PC-3 (cell line): ENCODE measurements around the gene GMDS. TPM values are rescaled to one million over a fixed set of nuclear protein-coding genes. Genes with fewer than 3 reads are reported as not detected.

Experiments
- ATAC-seq: fragments of 200-7000 bp; cut with Tn5 transposase; 2 replicates; pipeline ENCODE4 v1.9.1; 2020; ENCODE audit warnings: mild to moderate bottlenecking, moderate library complexity
- BruUV-seq: library from RNA; stranded (reverse); fragments of 400-500 nt; replicated peaks from 2 replicates; lab custom pipeline; 2021; lab: Mats Ljungman, UMichigan
- CTCF ChIA-PET: fragments of 300-600 bp; sonication (Branson Sonifier 250); formaldehyde crosslinking; loops from one replicate; lab custom pipeline; 2022; ENCODE audit warnings: antibody characterized with exemption; lab: Charles Lee
- POLR2A ChIA-PET: fragments of 300-600 bp; sonication (Branson Sonifier 250); formaldehyde crosslinking; loops from one replicate; lab custom pipeline; 2022; ENCODE audit warnings: antibody characterized with exemption; ENCODE audit not compliant: unreplicated experiment; lab: Charles Lee
- DNase-seq: peaks from one replicate; pipeline ENCODE4 v3.0.0-alpha.2; 2015
- H2AFZ ChIP-seq: fragments of 300-600 bp; sonication (generic); 2 replicates; pipeline ENCODE4 v1.6.0; 2016; ENCODE audit warnings: antibody characterized with exemption, low read length
- H3F3A ChIP-seq: fragments of 300-600 bp; sonication (generic); one replicate; pipeline ENCODE4 v1.6.0; 2017; ENCODE audit warnings: antibody characterized with exemption, low read length, control low read depth, mild to moderate bottlenecking; ENCODE audit not compliant: unreplicated experiment
- H3K27ac ChIP-seq: fragments of 300-600 bp; sonication (generic); 2 replicates; pipeline ENCODE4 v1.5.1; 2016; ENCODE audit warnings: mild to moderate bottlenecking, low read length
- H3K27me3 ChIP-seq: fragments of 300-600 bp; sonication (generic); 2 replicates; pipeline ENCODE4 v1.6.1; 2016; ENCODE audit warnings: low read length, mixed read lengths
- H3K36me3 ChIP-seq: fragments of 300-600 bp; sonication (generic); 2 replicates; pipeline ENCODE4 v1.6.1; 2016; ENCODE audit warnings: low read depth, mixed run types, low read length, mixed read lengths
- H3K4me1 ChIP-seq: fragments of 300-600 bp; sonication (generic); 2 replicates; pipeline ENCODE4 v1.5.1; 2016; ENCODE audit warnings: low read length; ENCODE audit not compliant: insufficient read depth
- H3K4me2 ChIP-seq: fragments of 300-600 bp; sonication (generic); 2 replicates; pipeline ENCODE4 v1.6.0; 2016; ENCODE audit warnings: low read length
- H3K4me3 ChIP-seq: fragments of 300-600 bp; sonication (generic); 2 replicates; pipeline ENCODE4 v1.5.1; 2016; ENCODE audit warnings: mild to moderate bottlenecking, low read length, mixed read lengths
- H3K79me2 ChIP-seq: fragments of 300-600 bp; sonication (generic); 2 replicates; pipeline ENCODE4 v1.6.1; 2017; ENCODE audit warnings: low read length, mixed read lengths
- H3K9ac ChIP-seq: fragments of 300-600 bp; sonication (generic); 2 replicates; pipeline ENCODE4 v1.6.0; 2016; ENCODE audit warnings: mild to moderate bottlenecking, low read length
- H3K9me2 ChIP-seq: fragments of 300-600 bp; sonication (generic); replicated peaks from 2 replicates; pipeline ENCODE4 v1.6.1; 2016; ENCODE audit warnings: mixed run types, low read length, mixed read lengths
- H3K9me3 ChIP-seq: fragments of 300-600 bp; sonication (generic); 2 replicates; pipeline ENCODE4 v1.6.1; 2016; ENCODE audit warnings: low read length, mixed read lengths
- H4K20me1 ChIP-seq: fragments of 300-600 bp; sonication (generic); 2 replicates; pipeline ENCODE4 v1.6.1; 2016; ENCODE audit warnings: low read length, mixed read lengths
- CTCF ChIP-seq: fragments of 300-600 bp; sonication (generic); conservative IDR thresholded peaks from 2 replicates; pipeline ENCODE4 v1.5.1; 2017; ENCODE audit warnings: antibody characterized with exemption, low read depth, mild to moderate bottlenecking, low read length
- EZH2 ChIP-seq: fragments of 300-600 bp; sonication (generic); IDR thresholded peaks from one replicate; pipeline ENCODE4 v1.6.1; 2017; ENCODE audit warnings: antibody characterized with exemption, mild to moderate bottlenecking, low read length; ENCODE audit not compliant: unreplicated experiment
- EZH2phosphoT487 ChIP-seq: fragments of 300-600 bp; sonication (generic); IDR thresholded peaks from 2 replicates; pipeline ENCODE4 v1.6.1; 2018; ENCODE audit warnings: mild to moderate bottlenecking, antibody characterized with exemption, low read length, borderline replicate concordance
- intact Hi-C: fragments of 100-400 bp; cut with micrococcal nuclease; formaldehyde crosslinking; loops from 2 replicates; pipeline ENCODE4 v1.9.0; 2023
- total RNA-seq: library from RNA; depleted of rRNA; stranded (reverse); fragments of >200 nt; gene quantifications from 2 replicates; pipeline ENCODE4 v1.2.3, GENCODE V29; 2014

The GMDS gene
- total RNA-seq, 1 experiment from 2014 or later: 18.3 TPM

DNA sequence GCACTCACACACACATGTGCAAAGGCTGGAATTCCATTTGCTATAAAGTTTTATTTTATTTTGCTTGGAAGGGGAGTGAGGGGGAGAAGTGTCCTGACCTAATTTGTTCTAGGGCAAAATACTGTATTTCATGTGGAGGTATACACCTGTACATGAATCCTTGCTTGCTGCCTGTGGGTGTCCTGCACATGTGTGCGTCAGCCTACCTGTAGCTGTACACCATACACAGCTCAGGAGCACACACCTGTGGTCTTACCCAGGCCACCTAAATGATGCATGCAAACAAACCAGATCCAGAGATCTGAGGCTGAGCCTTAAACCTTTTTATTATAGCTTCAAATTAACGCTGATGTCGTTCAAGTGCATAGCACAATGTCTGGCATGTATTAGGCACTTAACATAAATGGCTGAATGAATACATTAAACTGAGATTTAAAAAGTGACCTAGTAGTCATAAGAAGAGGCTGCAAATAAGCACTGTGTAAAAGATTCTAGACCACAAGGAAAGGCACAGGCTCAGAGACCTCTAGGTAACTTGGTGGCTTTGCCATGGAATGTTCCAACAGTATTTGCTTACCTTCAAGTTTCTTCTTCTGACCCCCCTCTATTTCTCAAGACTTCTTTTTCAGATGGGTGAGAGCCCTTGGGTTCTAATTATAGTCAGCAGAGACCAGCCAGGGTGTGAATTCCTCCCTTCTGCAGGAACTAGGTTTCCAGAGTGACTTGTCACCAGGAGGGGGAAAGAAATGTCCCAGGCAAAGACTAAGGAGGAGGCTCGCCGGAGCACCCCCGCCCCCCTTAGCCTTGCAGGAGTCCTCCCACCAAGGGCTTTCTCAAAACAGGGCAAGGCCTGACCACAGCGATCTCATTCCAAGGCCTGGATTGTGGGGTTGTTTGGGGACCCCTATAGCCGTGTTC is 622.3 kb downstream of the GMDS start:
- Histone ChIP-seq H4K20me1 (no peaks in the 10 kb centered on the region), H3K27me3 (no peaks in the 10 kb centered on the region), H3K36me3 (no peaks in the 10 kb centered on the region), H3K27ac (no peak overlapping the region), H3K9ac (no peak overlapping the region), H3K9me2 (no peaks in the 10 kb centered on the region), H3K4me3 (no peak overlapping the region), H2AFZ (no peak overlapping the region), H3K4me2 (no peak overlapping the region), H3F3A (no peaks in the 10 kb centered on the region), H3K9me3 (no peaks in the 10 kb centered on the region), H3K4me1 (no peaks in the 10 kb centered on the region), H3K79me2 (no peaks in the 10 kb centered on the region)
- intact Hi-C loops: no loop called here
- ChIA-PET CTCF (no interaction called here), POLR2A (no interaction called here)
- DNase-seq (no peak), ATAC-seq (no peak)
- TF ChIP-seq CTCF: no peak
- no peak for TF ChIP-seq EZH2phosphoT487
- TF ChIP-seq EZH2: no peak
- no TSS peak for BruUV-seq

DNA sequence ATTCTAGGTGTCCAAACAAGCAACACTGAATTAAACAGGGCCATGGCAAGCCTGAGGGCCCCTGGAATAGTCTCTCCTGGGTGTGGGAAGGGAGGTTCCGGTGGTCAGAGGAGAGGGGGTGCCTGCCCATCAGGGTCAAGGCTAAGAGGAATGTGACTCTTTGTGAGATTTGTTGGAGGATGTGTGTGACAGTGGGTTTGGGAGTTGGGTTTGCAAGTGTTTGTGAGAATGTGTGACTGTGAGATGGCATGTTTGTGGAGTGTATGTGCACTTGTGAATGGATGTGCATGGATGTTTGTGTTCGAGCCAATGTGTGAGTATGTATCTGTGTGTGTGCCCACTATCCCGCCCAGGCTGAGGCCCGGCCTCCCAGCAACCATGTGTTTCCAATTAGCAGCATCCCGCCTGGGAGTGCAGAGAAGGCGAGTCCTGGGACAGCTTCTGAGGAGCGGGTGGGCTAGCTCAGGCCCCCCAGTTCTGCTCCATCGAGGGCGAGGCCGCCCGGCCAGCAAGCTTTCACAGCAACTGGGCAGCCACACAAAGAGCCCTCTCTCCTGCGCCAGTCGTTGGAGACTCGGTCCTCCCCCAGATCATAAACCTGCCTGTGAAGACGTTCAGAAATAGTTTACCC is 623.1 kb downstream of the GMDS start:
- no peak for TF ChIP-seq EZH2
- no peak for TF ChIP-seq EZH2phosphoT487
- TF ChIP-seq CTCF: no peak
- no peak overlapping the region for H3K4me2 ChIP-seq
- CTCF ChIA-PET: no interaction called here
- H3F3A ChIP-seq: no peaks in the 10 kb centered on the region
- H3K9ac ChIP-seq: no peak overlapping the region
- ATAC-seq (no peak), DNase-seq (no peak)
- intact Hi-C loops: no loop called here
- no peaks in the 10 kb centered on the region for H3K79me2 ChIP-seq
- no peaks in the 10 kb centered on the region for H3K9me2 ChIP-seq
- H4K20me1 ChIP-seq: no peaks in the 10 kb centered on the region
- no peak overlapping the region for H3K4me3 ChIP-seq
- no peaks in the 10 kb centered on the region for H3K27me3 ChIP-seq
- BruUV-seq: no TSS peak
- POLR2A ChIA-PET: no interaction called here
- no peaks in the 10 kb centered on the region for H3K4me1 ChIP-seq
- H2AFZ ChIP-seq: no peak overlapping the region
- H3K27ac ChIP-seq: no peak overlapping the region
- H3K36me3 ChIP-seq: no peaks in the 10 kb centered on the region
- no peaks in the 10 kb centered on the region for H3K9me3 ChIP-seq
